Motor neuron (in vitro differentiated cells): ENCODE data around the gene CERS1. TPM values are rescaled to one million over a fixed set of nuclear protein-coding genes. Genes with fewer than 3 reads are reported as not detected.

Experiments
- ATAC-seq, 8 experiments: fragments of 200-7000 bp; cut with Tn5 transposase; replicated peaks in 6 of 8; 2 replicates each; pipeline ENCODE4 v1.8.0; 2021; ENCODE audit warnings: mild to moderate bottlenecking in 8 of 8, moderate library complexity in 8 of 8
- H3K27ac ChIP-seq, 2 donors: fragments of 250-450 bp; sonication (Bioruptor Pico); 2 replicates each; pipeline ENCODE4 v1.9.0; 2021; ENCODE audit warnings: antibody characterized with exemption in 2 of 2, mild to moderate bottlenecking in 2 of 2, moderate library complexity in 1 of 2
- H3K4me1 ChIP-seq, 2 donors: fragments of 250-450 bp; sonication (Bioruptor Pico); replicated peaks in 1 of 2; 2 replicates each; pipeline ENCODE4 v1.6.1; 2021; ENCODE audit warnings: antibody characterized with exemption in 2 of 2, mild to moderate bottlenecking in 2 of 2, moderate library complexity in 1 of 2
- H3K4me3 ChIP-seq, 5 donors: fragments of 250-450 bp; sonication (Bioruptor Pico); 2 replicates each; pipeline ENCODE4 v1.9.0; 2021; ENCODE audit warnings: antibody characterized with exemption in 5 of 5, mild to moderate bottlenecking in 5 of 5, moderate library complexity in 4 of 5
- WGBS, 10 experiments: fragments of 450-650 bp; shearing (Covaris generic); methylation state at CpG; one replicate each; pipeline ENCODE4 v1.0.0; 2022; 5-methylcytosine and 5-hydroxymethylcytosine counted together
- in situ Hi-C, 9 experiments: fragments of 400-800 bp; cut with MboI; loops; one replicate each; pipeline ENCODE4 v1.15.0; 2021; ENCODE audit warnings: low sequenced_read_pairs in 9 of 9, low pct_unique_long_range_greater_than_20kb in 2 of 9; ENCODE audit not compliant: unreplicated experiment in 9 of 9
- total RNA-seq, 8 experiments: library from RNA; unstranded; fragments of 300-600 nt; gene quantifications; 2 replicates each; pipeline versions ENCODE4 v1.2.3 to v1.2.4, GENCODE V29; 2022

Gene CERS1, protein sequence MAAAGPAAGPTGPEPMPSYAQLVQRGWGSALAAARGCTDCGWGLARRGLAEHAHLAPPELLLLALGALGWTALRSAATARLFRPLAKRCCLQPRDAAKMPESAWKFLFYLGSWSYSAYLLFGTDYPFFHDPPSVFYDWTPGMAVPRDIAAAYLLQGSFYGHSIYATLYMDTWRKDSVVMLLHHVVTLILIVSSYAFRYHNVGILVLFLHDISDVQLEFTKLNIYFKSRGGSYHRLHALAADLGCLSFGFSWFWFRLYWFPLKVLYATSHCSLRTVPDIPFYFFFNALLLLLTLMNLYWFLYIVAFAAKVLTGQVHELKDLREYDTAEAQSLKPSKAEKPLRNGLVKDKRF
- 10 to 100 TPM in 5 of 8 experiments, 1 to 10 TPM in 3; 1.2 to 42.1 (median 14.2) TPM for total RNA-seq

DNA sequence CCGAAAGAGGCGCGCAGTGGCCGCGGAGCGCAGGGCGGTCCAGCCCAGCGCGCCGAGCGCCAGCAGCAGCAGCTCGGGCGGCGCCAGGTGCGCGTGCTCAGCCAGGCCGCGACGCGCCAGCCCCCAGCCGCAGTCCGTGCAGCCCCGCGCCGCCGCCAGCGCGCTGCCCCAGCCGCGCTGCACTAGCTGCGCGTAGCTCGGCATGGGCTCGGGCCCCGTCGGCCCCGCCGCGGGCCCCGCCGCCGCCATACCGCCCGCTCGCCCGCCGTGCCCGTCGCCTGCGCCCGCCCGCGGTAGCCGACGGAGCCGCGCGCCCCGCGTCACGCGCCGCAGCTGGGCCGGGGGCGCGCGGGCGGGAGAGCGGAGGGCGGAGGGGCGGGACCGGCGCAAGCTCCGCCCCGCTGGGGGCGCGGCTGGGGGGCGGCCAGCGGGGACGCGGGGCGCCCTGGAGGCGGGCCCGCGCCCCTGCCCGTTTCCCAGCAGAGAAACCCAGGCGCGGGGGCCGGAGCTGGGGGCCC lies at the start of gene CERS1:
CERS1 (minus strand) TSS at position 335 of the 518 bp plus-strand sequence; CDS start at position 249, 86 bp downstream.
- WGBS, 10 experiments: no CpG with 5 or more reads among the region's 89 CpGs
- in situ Hi-C loops: no loop called here
- ATAC-seq: peak; percentile 7 to 57 (median 22)
- Histone ChIP-seq H3K4me1 (peaks cover 5 to 9% of the 10 kb centered on the region in 2 donors), H3K27ac (peak within 1 kb of the TSS; percentile 63), H3K4me3 (peak within 1 kb of the TSS; percentile 70 to 95 (median 88))

DNA sequence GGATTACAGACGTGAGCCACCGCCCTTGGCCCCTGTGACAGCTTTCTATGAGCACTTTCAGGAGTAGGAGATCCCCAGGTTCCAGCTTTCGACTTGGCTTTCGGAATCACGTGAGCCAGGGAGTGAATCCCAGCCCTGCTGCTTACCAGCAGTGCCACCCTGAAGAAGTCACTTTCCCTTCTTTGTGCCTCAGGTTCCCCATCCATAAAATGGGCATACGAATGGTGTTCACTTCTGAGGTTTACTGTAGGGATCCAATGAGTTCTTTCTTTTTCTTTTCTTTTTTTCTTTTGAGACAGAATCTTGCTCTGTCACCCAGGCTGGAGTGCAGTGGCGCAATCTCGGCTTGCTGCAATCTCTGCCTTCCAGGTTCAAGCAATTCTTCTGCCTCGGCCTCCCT lies 49.3 kb upstream of the CERS1 start:
- in situ Hi-C loops: no loop called here
- Histone ChIP-seq H3K4me3 (no peak overlapping the region), H3K4me1 (peaks cover 0 to 3% of the 10 kb centered on the region in 2 donors), H3K27ac (no peak overlapping the region)
- 50 to 100% (median 81%) methylated on average over 1 to 6 of the region's 9 CpGs; no CpG with 5 or more reads in 2 of the 10 experiments for WGBS, 10 experiments
- no peak for ATAC-seq

DNA sequence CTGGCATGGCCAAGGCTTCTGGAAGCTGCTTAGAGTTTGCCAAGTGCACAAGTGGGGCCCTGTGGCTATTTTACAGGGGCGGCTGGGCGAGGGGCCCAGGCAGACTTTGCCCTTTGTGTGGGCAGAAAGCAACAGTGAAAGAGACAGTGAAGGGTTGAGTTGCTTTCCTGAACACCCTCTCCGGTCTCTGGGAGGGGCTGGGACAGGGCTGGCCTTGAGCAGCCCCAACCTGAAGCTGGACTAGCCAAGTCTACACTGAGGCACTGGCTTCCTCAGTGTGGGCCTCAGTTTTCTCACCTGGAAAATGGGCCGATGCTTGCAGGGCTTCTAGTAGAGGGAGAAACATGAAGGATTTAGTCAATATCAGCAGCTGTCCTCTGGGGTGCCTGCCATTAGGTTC lies 47.5 kb upstream of the CERS1 start:
- Histone ChIP-seq H3K27ac (no peak overlapping the region), H3K4me3 (no peak overlapping the region), H3K4me1 (peaks cover 6 to 7% of the 10 kb centered on the region in 2 donors)
- no peak for ATAC-seq
- in situ Hi-C loops: no loop called here
- 50 to 100% (median 83%) methylated on average over 1 to 4 of the region's 4 CpGs; no CpG with 5 or more reads in 4 of the 10 experiments for WGBS, 10 experiments

DNA sequence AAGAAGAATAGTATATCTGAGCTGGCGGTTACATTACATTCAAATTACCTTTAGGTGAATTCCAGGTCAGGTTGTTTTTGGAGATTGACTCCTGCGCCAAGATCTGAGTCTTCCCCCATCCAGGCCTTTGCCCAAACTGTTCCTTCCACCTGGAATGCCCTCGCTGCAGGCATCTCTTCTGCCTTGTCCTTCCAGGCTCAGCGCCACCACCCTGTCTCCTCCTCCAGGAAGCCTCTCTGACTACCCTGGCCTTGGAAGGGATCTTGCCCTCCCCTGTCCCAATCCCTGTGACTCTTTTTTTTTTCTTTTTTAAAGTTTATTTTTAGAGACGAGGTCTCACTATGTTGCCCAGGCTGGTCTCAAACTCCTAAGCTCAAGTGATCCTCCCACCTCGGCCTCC lies 46.7 kb upstream of the CERS1 start:
- Histone ChIP-seq H3K27ac (no peak overlapping the region), H3K4me1 (peaks cover 6 to 7% of the 10 kb centered on the region in 2 donors), H3K4me3 (no peak overlapping the region)
- WGBS, 10 experiments: 76 to 100% (median 85%) methylated on average over 1 to 6 of the region's 6 CpGs; no CpG with 5 or more reads in 3 of the 10 experiments
- in situ Hi-C loops: no loop called here
- ATAC-seq: no peak

DNA sequence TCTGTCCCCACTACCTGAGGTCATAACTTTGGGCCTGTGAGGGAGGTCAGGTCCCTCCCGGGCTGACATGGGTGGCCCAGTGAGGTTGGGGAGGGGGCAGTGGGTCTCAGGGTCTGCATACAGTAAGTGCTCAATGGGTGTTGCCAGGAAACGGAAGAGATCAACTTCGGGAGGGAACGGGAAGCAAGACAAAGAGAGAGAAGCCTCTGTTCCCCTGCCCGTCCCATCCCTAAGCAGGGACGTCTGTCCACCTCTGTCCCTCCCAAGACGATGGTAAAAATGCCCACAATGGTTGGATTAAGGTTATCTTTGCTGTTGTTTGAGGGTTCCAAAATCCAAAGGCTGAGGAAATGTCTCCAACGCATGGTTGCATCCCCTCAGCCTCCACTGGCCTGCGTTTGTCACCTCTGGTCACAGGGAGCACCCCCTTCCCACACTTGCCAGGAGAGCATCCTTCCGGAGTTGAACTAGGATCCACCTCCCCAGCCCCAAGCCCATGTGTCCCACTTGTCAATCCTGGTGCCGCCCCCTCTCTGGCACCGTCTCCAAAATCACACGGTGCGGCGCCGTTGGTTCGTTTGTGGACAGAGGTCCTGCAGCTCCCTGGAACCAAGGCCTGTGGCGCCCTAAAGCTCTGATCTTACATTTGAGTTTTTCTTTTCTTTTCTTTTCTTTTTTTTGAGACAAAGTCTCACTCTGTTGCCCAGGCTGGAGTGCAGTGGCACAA lies 45.8 kb upstream of the CERS1 start:
- in situ Hi-C loops: no loop called here
- WGBS, 10 experiments: 28 to 80% (median 67%) methylated on average over 1 to 3 of the region's 18 CpGs; no CpG with 5 or more reads in 2 of the 10 experiments
- no peak overlapping the region for H3K27ac ChIP-seq
- H3K4me1 ChIP-seq: peaks cover 6 to 7% of the 10 kb centered on the region in 2 donors
- H3K4me3 ChIP-seq: peak overlapping the region; percentile 53 to 77 (median 66)
- ATAC-seq: no peak

DNA sequence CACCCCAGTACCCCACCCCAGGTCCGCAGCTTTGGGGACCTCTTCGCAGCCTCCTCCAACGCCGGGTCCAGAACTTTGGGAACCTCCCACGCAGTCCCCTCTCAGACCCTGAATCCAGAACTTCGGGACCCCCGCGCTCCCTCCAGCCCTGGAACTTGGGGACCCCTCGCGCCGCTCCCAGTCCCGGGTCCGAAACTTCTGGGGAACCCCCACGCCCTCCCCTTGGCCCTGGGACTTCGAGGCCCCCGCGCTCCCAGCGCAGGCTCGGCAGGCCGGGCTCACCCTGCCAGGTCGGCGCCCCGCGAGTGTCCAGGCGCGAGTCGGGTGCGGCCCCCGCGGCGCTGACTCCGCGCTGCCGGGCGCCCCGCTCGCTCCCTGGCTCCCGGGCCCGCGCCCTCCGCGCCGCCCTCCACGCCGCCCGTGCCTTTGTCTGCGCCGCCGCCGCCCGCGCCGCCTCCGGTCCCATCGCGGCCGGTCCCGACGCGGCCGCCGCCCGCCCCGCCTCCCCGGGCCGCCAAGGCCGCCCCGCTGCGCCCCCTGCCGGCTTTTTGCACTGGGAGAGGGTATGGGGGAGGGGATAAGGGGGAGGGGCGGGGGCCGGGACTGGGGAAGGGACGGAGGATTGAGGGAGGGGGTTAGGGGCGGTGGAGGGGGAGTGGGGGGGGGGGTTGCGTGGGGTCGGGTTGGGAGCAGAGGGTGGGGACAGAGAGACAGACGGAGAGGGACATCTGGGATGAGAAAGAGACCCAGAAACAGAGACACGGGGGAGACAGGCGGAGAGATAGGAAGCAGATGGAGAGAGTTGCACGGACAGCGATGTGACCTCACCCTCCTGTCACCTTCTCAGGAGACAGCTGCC lies 45.0 kb upstream of the CERS1 start, which contains the start of gene HOMER3:
HOMER3 (minus strand) TSS at position 449 of the 859 bp plus-strand sequence. CDS start 2,235 bp downstream, outside the sequence.
- in situ Hi-C loops: no loop called here

DNA sequence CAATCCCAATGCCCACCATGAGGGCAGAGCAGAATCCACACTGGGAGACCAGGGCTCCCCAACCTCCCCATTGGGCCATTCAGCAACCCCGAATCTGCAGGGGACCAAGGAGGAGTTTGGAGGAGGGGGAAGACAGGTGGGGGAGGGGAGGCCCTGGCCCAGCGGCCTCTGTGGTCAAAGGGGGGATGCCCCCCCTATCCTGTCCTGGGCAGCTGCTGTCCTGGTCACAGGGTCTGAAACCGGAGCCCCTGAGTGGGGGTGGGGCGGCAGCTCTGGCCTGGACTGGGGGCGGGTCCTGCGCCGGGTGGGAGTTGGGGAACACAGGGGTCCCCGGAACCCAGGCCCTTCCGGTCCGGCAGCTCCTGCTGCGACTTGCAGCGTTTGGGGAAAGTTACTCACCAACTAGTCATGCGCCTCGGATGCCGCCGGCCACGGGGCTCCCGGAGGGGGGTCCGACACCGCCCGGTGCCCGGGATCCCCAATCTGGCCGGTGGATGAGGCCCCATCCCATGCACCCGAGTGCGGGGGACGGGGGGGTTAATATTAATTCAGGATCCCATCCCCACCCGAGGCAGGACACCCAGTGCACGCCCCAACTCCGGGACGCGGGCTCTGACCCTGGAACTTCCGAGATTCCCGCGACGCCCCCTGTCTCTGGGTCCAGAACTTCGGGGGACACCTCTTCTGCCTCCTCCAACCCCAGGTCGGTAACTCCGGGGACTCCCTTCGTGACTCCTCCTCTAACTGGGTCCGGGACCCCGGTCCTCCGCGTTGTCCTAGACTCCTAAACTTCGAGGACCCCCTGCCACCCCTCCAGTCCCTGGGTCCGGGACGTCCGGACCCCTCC lies 44.2 kb upstream of the CERS1 start:
- in situ Hi-C loops: no loop called here
- no peak overlapping the region for H3K27ac ChIP-seq
- peak; percentile 13 to 54 (median 36) for ATAC-seq
- H3K4me3 ChIP-seq: peak overlapping the region; percentile 53 to 77 (median 66)
- H3K4me1 ChIP-seq: peaks cover 6 to 7% of the 10 kb centered on the region in 2 donors
- 0% methylated on average over 6 of the region's 47 CpGs; no CpG with 5 or more reads in 9 of the 10 experiments for WGBS, 10 experiments

More for the DNA sequence above, 45.0 kb upstream of the CERS1 start, which contains the start of gene HOMER3:
- WGBS, 10 experiments: no CpG with 5 or more reads among the region's 81 CpGs
- Histone ChIP-seq H3K4me3 (peak within 1 kb of the TSS; percentile 53 to 77 (median 66)), H3K4me1 (peaks cover 6 to 7% of the 10 kb centered on the region in 2 donors), H3K27ac (peak within 1 kb of the TSS in 1 of 2 donors; percentile 35)
- ATAC-seq: peak; percentile 79 to 93 (median 85)

DNA sequence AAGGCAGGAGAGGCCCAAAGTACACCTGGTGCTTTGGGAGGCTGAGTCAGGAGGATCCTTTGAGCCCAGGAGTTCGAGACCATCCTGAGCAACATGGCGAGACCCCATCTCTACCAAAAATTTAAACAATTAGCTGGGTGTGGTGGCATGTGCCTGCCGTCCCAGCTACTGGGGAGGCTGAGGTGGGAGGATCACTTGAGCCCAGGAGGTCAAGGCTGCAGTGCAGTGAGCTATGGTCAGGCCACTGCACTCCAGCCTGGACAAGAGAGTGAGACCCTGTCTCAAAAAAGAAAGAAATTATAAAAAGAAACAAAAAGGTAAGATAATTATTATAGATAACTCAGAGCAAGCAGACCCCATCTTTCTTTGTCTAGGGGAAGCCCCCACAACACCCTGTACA lies 43.2 kb upstream of the CERS1 start:
- no peak for ATAC-seq
- 83 to 100% (median 88%) methylated on average over 1 to 2 of the region's 3 CpGs; no CpG with 5 or more reads in 5 of the 10 experiments for WGBS, 10 experiments
- in situ Hi-C loops: no loop called here
- no peak overlapping the region for H3K27ac ChIP-seq
- H3K4me3 ChIP-seq: no peak overlapping the region
- peaks cover 6 to 7% of the 10 kb centered on the region in 2 donors for H3K4me1 ChIP-seq

DNA sequence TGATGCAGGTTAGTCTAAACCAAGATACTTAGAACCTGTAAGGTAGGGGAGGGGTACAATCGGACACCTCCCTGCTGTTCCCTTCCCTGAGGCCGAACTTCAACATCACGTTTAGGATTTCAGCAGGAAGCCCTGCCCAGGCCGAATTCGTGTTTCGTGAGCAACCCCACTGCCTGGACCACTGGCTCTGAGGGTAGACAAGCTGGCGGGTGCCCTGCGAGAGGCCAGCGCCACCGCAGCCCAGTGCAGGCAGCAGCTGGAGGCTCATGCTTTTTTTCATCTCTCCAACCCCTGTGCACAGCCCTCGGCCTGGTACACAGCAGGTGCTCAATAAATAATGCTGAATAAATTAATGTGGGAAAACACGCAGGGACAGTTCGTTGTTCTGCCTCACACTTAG lies 37.3 kb upstream of the CERS1 start:
- Histone ChIP-seq H3K27ac (no peak overlapping the region), H3K4me3 (no peak overlapping the region), H3K4me1 (peaks cover 0 to 5% of the 10 kb centered on the region in 2 donors)
- 42 to 95% (median 79%) methylated on average over 1 to 6 of the region's 13 CpGs; no CpG with 5 or more reads in 4 of the 10 experiments for WGBS, 10 experiments
- no peak for ATAC-seq
- in situ Hi-C loops: no loop called here

DNA sequence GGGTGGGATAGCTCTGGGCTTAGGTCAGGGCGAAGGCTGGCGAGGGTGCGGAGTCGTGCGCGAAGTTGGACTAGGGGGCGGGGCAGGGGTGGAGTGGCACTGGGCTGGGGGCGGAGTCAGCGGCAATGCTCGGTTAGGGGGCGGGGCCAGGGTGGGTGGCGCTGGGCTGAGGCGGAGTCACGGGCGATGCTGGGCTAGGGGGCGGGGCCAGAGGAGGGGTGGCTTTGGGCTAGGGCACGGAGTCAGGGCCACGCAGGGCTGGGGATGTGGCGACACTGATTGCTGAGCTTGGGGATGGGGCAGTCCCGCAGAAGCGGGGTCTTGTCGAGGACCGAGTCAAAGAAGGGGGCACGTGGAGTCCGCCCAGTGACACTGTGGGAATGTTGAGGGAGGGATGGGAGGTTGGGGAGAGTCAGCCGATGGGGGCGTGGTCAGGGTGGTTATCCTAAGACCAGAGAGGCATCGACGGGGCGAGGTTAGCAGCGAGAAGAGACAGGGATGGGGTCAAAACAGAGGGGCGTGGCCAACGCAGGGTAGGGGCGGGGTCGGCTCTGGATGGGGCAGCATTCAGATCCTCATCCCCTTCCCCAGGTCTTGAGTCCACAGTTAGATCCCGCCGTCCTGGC lies 36.4 kb upstream of the CERS1 start:
- 34% methylated on average over 4 of the region's 37 CpGs; no CpG with 5 or more reads in 9 of the 10 experiments for WGBS, 10 experiments
- peak overlapping the region; percentile 13 to 29 (median 27) for H3K4me3 ChIP-seq
- in situ Hi-C loops: no loop called here
- ATAC-seq: peak; percentile 45 to 91 (median 88)
- no peak overlapping the region for H3K27ac ChIP-seq
- H3K4me1 ChIP-seq: peaks cover 0 to 5% of the 10 kb centered on the region in 2 donors
